Parathyroid adenoma (tissue), 2 donors: ENCODE results near the gene NLGN4X.

Source experiments
- H2AFZ ChIP-seq: fragments of 300-600 bp; sonication (generic); one replicate; pipeline ENCODE4 v1.7.0; 2017; ENCODE audit warnings: antibody characterized with exemption, mild to moderate bottlenecking
- H3K27ac ChIP-seq: fragments of 300-600 bp; sonication (generic); one replicate; pipeline ENCODE4 v1.7.0; 2017
- H3K27me3 ChIP-seq: fragments of 300-600 bp; sonication (generic); one replicate; pipeline ENCODE4 v1.7.0; 2017; ENCODE audit warnings: low read length; ENCODE audit not compliant: control insufficient read depth, insufficient read depth
- H3K36me3 ChIP-seq: fragments of 300-600 bp; sonication (generic); one replicate; pipeline ENCODE4 v1.7.0; 2017; ENCODE audit warnings: low read length; ENCODE audit not compliant: control insufficient read depth, insufficient read depth
- H3K4me1 ChIP-seq: fragments of 300-600 bp; sonication (generic); one replicate; pipeline ENCODE4 v1.7.0; 2017; ENCODE audit warnings: control low read depth
- H3K4me2 ChIP-seq: fragments of 300-600 bp; sonication (generic); one replicate; pipeline ENCODE4 v1.7.0; 2017; ENCODE audit warnings: low read length
- H3K4me3 ChIP-seq: fragments of 300-600 bp; sonication (generic); one replicate; pipeline ENCODE4 v1.7.0; 2017; ENCODE audit warnings: low read depth, low read length
- H3K79me2 ChIP-seq: fragments of 300-600 bp; sonication (generic); one replicate; pipeline ENCODE4 v1.7.0; 2017; ENCODE audit warnings: control low read depth
- H3K9ac ChIP-seq: fragments of 300-600 bp; sonication (generic); one replicate; pipeline ENCODE4 v1.7.0; 2017; ENCODE audit warnings: mild to moderate bottlenecking
- H3K9me3 ChIP-seq: fragments of 300-600 bp; sonication (generic); one replicate; pipeline ENCODE4 v1.7.0; 2017; ENCODE audit warnings: low read length; ENCODE audit not compliant: control insufficient read depth
- CTCF ChIP-seq: fragments of 300-600 bp; sonication (generic); IDR thresholded peaks from one replicate; pipeline ENCODE4 v1.7.0; 2017; ENCODE audit warnings: antibody characterized with exemption, mild to moderate bottlenecking
- donor health status: primary hyperparathyroidism.

The NLGN4X gene

GRCh38 chrX:5898463-5898862 is 330.2 kb downstream of the NLGN4X start:
- no peak overlapping the region for H3K4me3 ChIP-seq
- no peaks in the 10 kb centered on the region for H3K9me3 ChIP-seq
- no peaks in the 10 kb centered on the region for H3K27me3 ChIP-seq
- no peak for TF ChIP-seq CTCF
- H3K27ac ChIP-seq, result no peak overlapping the region
- no peak overlapping the region for H3K4me2 ChIP-seq
- H3K4me1 ChIP-seq, result no peaks in the 10 kb centered on the region
- H3K36me3 ChIP-seq, result no peaks in the 10 kb centered on the region
- H2AFZ ChIP-seq, result no peak overlapping the region
- no peak overlapping the region for H3K9ac ChIP-seq
- no peaks in the 10 kb centered on the region for H3K79me2 ChIP-seq

GRCh38 chrX:5891378-5891777 is 337.3 kb downstream of the NLGN4X start:
- no peaks in the 10 kb centered on the region for H3K36me3 ChIP-seq
- no peak overlapping the region for H3K4me3 ChIP-seq
- H2AFZ ChIP-seq, result no peak overlapping the region
- no peak for TF ChIP-seq CTCF
- no peaks in the 10 kb centered on the region for H3K4me1 ChIP-seq
- H3K27ac ChIP-seq, result no peak overlapping the region
- H3K9ac ChIP-seq, result no peak overlapping the region
- H3K9me3 ChIP-seq, result no peaks in the 10 kb centered on the region
- H3K27me3 ChIP-seq, result no peaks in the 10 kb centered on the region
- H3K79me2 ChIP-seq, result no peaks in the 10 kb centered on the region
- no peak overlapping the region for H3K4me2 ChIP-seq

- Histone ChIP-seq H3K9me3 (no peaks in the 10 kb centered on the region), H2AFZ (no peak overlapping the region), H3K36me3 (no peaks in the 10 kb centered on the region), H3K79me2 (no peaks in the 10 kb centered on the region), H3K27ac (no peak overlapping the region), H3K4me3 (no peak overlapping the region), H3K4me2 (no peak overlapping the region), H3K4me1 (no peaks in the 10 kb centered on the region), H3K27me3 (no peaks in the 10 kb centered on the region), H3K9ac (no peak overlapping the region)
- TF ChIP-seq CTCF, result peak; percentile 53
Observed at GRCh38 chrX:5876984-5877596, 351.6 kb downstream of the NLGN4X start.

- Histone ChIP-seq H3K9ac (no peak overlapping the region), H3K4me3 (no peak overlapping the region), H3K27ac (no peak overlapping the region), H3K4me2 (no peak overlapping the region), H3K36me3 (no peaks in the 10 kb centered on the region), H3K27me3 (no peaks in the 10 kb centered on the region), H3K9me3 (no peaks in the 10 kb centered on the region), H3K4me1 (no peaks in the 10 kb centered on the region), H3K79me2 (no peaks in the 10 kb centered on the region), H2AFZ (no peak overlapping the region)
- TF ChIP-seq CTCF, result no peak
Observed at GRCh38 chrX:5870238-5870637, 358.4 kb downstream of the NLGN4X start.

GRCh38 chrX:5869786-5870185 is 358.9 kb downstream of the NLGN4X start:
- TF ChIP-seq CTCF, result no peak
- Histone ChIP-seq H3K36me3 (no peaks in the 10 kb centered on the region), H3K27me3 (no peaks in the 10 kb centered on the region), H3K79me2 (no peaks in the 10 kb centered on the region), H3K27ac (no peak overlapping the region), H3K4me3 (no peak overlapping the region), H3K4me2 (no peak overlapping the region), H3K9ac (no peak overlapping the region), H2AFZ (no peak overlapping the region), H3K4me1 (no peaks in the 10 kb centered on the region), H3K9me3 (no peaks in the 10 kb centered on the region)
